Measurements from ENCODE around the gene GDPD5.

The GDPD5 gene

GRCh38 chr11:75469785-75470405 lies 55.8 kb downstream of the GDPD5 start:
- no peak for FAIRE-seq

DNA sequence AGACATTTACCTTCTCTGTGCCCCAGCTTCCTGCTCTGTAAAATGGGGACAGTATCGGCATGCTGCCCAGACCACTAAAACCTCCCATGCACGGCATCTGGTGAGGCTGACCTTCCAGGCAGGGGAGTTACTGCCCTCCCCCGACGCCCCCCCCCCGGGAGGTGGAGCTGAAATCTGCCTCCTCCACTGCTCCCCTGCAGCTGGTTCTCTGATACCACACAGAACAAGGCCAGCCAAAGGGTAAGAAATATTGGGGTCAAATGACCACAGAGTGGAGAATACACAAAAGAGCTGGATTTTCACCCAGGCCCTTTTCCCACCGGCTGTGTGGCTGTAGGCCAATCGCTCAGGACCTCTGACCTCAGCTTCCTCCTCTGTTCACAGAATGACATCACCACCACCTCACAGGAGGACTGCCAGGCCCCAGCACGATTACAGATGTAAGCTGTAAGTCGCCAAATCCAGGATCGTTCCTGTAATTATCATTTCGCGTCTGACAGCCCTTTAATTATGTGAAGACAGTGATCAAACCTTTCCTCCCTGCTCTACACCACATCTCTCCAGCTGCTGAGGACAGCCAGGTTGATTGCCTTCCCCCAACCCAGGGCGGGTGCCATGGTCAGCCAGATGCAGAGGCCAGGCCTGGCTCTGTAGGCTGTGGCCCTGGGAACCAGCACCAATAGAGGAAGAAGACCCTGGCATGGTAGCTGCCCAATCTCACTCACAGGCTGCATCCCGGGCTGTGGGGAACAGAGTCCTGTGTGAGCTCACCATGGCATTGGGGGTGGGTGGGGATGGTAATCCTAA lies 57.0 kb downstream of the GDPD5 start:
- FAIRE-seq, result no peak

DNA sequence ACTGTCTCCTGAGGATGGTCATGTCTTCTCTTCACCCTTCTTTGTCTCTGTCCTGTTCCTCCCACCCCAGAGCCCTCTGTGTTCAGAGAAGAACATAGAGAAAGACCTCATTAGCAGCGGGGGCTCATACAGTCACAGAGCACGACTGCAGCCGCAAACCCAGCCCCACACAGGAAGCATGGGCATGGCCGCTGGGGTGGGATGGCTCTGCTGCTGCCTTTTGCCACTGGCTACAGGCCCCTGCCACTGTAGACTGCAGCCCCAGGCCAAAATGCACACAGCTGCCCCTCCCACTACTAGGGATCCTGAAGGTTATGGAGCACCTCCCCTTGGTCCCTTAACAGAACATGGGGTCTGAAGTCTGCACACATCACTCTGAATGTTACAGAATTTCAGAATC lies 57.9 kb downstream of the GDPD5 start:
- FAIRE-seq, result no peak

DNA sequence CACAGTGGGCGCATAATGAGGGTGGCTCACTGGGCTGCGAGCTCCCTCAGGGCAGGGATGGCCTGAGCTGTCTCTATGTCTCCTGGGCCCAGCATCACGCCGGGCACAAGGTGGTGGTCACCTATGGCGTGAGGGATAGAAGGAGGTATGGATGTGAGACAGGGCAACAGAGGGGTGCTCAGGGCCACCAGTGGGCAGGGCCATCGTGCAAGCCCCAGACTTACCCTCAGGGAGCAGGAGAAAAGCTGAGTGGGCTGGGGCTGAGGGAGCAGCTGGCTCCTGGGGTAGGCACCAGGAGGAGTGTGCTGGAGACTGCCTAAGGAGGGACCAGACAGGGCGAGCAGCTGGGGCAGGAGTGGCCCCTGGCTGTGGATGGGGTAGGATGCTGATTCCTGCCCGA lies 58.4 kb downstream of the GDPD5 start:
- FAIRE-seq, result no peak

DNA sequence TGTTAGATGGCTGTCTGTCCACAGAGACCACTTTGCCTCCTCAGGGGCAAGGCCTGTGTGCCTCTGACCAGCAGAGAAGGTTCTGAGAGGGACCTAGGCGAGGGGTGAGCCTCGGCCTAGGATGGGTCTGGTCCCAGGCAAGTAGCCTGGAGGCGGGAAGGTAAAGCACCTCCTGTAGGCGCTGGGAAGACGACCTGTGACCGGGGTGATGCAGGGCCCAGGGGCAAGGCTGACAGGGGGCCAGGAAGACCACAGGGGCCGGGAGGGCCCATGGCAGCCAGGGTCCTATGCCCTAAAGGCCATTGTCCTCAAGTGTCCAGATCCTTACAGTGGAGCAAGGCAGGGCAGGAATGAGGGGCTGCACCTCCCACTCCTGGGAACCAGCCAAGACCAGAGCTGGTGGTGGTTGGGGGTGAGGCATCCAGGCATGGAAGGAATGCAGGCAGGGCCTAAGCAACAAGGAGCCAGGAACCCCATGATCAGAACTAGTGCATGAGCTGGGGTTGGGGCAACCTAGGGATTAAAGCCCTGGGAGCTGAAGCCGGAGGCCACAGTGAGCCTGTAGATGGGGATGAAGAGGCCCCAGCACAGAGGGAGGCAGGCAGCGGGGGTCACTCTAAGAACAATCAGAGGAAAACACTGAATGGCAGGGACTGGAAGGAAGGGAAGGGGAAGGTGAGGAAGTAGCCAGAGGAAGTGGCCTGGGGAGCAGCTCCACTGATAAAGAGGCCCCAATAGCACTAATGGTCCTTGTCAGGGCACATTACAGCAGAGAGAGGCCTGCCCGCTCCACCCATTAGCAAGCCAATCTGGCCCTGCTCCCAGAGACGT lies 59.8 kb downstream of the GDPD5 start:
- FAIRE-seq, result no peak

- no peak for FAIRE-seq
These were observed 62.5 kb downstream of the GDPD5 start for GRCh38 chr11:75463106-75463774.

GRCh38 chr11:75462117-75462653 lies 63.6 kb downstream of the GDPD5 start:
- no peak for FAIRE-seq

- FAIRE-seq, result no peak
These were observed 64.6 kb downstream of the GDPD5 start for GRCh38 chr11:75461151-75461550.

- no peak for FAIRE-seq
These were observed 69.1 kb downstream of the GDPD5 start for GRCh38 chr11:75456596-75457183.

GRCh38 chr11:75454987-75455386 lies 70.8 kb downstream of the GDPD5 start:
- no peak for FAIRE-seq

DNA sequence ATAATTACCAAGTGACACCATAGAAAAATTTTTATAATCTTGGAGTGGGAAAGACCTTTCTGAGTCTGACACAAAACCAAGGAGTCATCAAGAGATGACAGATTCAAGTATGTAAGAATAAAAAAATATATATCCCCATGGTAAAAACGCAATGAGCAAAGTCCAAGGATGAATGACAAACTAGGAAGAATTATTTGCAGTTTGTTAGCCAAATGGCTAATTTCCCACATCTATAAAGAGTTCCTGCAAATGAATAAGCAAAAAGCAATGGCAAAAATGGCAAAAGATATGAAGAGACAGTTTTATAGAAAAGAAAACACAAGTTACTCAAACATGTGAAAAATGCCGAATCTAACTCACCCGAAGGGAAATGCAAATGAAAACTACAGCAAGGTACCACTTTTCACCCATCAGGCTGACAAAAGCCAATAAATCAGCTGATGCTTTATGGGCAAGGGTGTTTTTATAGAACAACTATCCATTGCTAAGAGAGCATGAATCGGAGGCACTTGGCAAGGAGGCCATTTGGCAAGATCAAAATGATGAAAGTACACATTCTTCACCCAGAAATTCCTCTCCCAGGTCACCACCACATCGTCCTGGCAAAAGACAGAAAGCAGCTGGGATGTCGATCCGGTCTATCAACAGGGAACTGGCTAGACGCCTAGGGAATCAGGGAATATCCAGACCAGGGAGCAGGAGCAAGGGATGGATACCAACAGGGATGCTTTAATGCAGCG lies 71.7 kb downstream of the GDPD5 start:
- no peak for FAIRE-seq

DNA sequence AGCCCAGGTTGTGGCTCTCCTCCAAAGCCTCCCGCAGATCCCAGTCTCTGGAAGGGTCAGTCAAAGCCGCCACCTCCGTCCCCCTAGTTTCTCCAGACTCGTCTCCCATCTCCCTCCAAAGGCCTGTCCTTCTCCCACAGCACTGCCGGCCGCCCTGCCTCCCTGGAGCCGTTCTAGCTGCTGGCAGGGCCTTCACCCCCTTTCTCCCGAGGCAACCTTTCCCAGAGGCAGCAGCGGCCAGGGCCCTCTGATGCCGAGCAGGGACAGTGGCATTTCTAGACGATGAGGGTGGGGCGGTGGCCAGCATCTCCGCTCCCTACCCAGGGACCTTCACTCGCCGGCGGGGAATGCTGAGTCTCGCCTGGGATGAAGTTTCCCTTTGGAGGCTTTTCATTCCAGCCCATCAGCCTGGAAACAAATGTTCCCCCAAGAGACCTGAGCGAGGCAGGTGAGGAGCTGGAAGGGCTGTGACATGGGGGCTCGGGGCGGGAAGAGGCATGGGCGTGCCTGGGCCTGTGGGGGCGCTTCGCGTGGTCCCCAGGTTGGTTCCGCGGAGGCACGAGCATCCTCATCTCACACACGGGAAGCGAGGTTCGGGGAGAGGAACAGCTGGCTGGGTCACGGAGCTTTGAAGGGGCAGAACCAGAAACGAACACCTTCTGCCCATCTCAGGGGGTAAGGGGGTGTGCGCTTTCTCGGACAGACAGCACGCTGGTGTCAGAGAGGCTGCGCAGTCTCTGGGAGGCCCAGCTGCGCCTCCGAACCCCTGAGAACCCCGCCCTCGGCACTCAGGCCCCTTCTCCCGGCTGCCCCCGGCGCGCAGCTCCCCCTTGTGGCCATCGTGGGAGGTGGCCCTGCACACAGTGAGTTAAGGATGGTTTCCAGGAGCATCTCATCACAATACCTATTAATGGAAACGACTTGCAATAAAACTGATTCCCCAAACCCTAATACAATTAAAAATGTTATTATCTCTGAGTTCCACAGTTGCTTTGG lies 74.6 kb downstream of the GDPD5 start:
- no peak for FAIRE-seq

DNA sequence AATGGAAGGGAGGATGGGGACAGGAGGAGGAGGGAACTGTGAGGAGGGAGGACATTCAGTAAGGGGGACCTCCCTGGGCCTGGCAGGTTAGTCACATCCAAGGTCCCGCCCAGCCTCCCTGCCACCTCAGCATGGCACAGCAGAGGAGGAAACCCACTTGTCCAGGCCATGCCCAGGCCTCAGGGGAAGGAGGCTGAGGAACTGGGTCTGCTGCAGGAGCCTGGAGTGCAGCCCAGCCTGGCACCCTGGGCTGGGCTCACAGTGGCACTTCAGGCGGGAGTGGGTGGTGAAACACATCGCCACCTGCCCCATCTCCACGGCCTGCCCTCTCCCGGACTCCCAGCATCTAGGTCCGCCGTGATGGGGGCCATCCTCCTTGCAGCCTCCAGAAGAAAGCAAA lies 75.5 kb downstream of the GDPD5 start:
- FAIRE-seq, result no peak

GRCh38 chr11:75449776-75450175 lies 76.0 kb downstream of the GDPD5 start:
- no peak for FAIRE-seq

DNA sequence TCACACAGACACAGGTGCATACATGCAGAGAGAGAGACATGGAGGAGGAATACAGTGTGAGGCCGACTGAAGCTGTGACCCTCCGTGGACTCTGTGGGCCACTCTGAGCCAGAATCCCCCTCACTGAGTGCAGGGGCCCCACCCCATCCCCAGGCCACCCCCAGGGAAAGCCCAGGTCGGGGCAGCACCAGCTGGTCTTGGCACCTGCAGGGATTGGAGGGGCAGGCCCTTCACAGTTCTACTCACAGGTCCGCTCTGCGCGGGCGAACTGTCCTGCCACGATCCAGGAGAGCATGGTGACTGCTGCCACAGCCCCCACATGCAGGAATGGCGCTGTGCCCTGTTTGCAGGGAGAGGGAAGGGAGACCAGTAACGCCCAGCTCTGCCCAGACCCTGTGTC lies 76.5 kb downstream of the GDPD5 start:
- FAIRE-seq, result no peak

- FAIRE-seq, result no peak
These were observed 78.3 kb downstream of the GDPD5 start for GRCh38 chr11:75447415-75447814.

DNA sequence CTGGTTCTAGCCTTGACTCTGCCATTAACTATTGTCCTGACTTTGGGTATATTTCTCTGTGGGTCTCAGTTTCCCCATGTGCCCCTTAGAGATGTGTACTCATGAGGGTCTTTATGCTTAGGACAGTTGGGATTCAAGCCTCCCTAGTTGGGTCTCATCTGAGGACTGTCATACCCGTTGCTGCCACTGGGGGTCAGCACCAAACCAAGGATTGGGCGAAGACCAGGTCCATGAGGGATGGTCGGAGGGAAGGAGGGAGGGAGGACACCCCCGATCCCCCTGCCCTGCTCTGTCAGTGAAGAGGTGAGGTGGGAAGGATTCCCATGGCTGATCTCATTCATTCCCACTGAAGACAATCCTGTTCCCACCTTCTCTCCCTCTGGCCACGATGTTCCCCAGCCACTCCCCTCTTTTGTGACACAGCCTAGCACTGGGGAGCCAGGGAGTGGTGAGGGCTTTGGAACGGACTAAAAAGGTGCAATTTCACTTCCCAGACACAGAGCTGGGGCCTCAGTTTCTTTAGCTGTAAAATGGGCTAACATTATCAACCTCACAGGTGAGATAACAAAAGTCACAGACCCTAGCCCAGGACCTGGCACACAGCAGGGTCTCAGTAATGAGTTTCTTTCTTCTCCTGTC lies 80.3 kb downstream of the GDPD5 start:
- FAIRE-seq, result no peak

GRCh38 chr11:75443043-75443442 lies 82.7 kb downstream of the GDPD5 start:
- no peak for FAIRE-seq

GRCh38 chr11:75442161-75442885 lies 83.4 kb downstream of the GDPD5 start:
- FAIRE-seq, result no peak
